Measurements from ENCODE around the gene OR6B1.

DNA sequence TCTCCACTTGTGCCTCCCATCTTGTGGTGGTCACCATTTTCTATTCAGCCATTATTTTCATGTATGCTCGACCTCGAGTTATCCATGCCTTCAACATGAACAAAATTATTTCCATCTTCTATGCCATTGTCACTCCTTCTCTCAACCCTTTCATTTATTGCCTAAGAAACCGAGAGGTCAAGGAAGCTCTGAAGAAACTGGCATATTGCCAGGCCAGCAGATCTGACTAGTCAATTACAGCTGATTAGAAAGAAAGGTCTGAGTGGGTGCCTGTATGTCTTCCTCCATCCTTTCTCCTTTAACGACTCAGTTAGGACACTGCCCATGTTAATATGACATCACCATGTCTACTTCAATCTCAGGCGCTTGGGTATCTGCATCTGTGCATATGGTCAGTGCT lies 4.6 kb downstream of the OR6B1 start:
- TF ChIP-seq, protein P1, sequence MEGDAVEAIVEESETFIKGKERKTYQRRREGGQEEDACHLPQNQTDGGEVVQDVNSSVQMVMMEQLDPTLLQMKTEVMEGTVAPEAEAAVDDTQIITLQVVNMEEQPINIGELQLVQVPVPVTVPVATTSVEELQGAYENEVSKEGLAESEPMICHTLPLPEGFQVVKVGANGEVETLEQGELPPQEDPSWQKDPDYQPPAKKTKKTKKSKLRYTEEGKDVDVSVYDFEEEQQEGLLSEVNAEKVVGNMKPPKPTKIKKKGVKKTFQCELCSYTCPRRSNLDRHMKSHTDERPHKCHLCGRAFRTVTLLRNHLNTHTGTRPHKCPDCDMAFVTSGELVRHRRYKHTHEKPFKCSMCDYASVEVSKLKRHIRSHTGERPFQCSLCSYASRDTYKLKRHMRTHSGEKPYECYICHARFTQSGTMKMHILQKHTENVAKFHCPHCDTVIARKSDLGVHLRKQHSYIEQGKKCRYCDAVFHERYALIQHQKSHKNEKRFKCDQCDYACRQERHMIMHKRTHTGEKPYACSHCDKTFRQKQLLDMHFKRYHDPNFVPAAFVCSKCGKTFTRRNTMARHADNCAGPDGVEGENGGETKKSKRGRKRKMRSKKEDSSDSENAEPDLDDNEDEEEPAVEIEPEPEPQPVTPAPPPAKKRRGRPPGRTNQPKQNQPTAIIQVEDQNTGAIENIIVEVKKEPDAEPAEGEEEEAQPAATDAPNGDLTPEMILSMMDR (IDR thresholded peaks at IDR 0.05): no peak
- no peak for TF ChIP-seq POLR2AphosphoS5 (IDR thresholded peaks at IDR 0.05)
